ENCODE results near the gene GPS1.

GPS1 gene

GRCh38 chr17:82089723-82090548 lies 38.2 kb downstream of the GPS1 start:
- DNase-seq: no peak

- DNase-seq: no peak
These were observed 39.0 kb downstream of the GPS1 start for GRCh38 chr17:82090549-82091263.

GRCh38 chr17:82091264-82092066 lies 39.8 kb downstream of the GPS1 start:
- no peak for DNase-seq

- DNase-seq: no peak
These were observed 40.4 kb downstream of the GPS1 start for GRCh38 chr17:82092094-82092586.

DNA sequence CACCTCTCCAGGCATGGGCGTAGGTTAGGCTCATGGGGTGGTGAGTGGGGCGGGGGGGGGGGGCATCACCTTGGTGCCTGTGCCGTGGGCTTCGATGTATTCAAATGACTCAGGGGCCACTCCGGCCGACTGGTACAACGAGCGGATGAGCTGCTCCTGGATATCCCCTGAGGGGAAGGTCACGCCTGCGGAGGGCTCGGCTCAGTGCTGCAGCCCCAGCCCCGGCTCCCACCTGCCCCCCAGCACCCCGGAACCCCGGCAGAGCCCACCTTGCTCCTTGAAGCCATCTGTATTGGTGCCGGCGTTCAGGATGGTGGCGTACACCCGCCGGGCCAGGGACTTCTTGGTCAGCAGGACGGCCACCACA lies 40.9 kb downstream of the GPS1 start:
- no peak for DNase-seq

GRCh38 chr17:82092995-82093751 lies 41.5 kb downstream of the GPS1 start:
- no peak for DNase-seq

- no peak for DNase-seq
These were observed 43.5 kb downstream of the GPS1 start for GRCh38 chr17:82094931-82095776.

DNA sequence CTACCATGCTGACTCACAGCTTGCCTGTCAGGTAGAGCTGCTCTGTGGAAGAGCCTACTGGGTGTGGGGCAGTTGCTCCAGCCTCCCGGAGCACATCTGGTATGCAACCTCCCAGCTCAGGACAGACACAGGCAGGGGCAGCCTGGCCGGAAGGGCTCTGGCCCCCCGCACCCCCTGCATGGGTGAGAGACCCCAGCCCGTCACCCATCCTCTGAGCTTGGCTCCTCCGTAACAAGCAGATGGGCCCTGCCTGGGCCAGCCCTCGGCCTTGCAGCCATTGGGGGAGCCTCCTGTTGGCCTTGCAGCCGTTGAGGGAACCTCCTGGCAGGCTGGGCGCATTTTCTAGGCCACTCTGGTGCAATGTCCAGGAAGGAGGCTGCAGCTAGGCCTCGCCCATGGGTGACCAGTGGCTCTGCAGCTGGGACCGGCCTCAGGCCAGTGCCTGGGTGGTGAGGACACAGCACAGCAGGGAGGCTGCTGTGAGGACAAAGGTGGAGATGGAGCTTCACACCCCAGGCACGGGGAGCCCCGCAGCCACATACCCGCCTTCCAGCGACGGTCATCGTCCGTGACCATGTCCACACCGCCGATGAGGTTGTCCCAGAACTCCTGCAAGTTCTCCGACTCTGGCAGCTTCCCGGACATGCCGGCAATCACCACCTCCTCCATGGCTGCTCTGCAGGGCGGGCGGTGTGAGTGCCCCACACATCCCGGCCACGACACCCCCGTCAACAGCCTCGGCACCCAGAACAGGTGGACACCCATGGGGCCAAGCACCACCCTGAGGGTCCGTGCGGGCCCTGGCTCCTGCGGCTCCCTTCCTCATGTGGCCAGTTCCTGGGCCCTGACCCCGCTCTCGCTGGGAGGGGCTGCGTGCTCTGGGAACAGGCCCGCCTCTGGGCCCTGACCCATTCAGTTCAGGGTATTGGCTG lies 44.3 kb downstream of the GPS1 start:
- no peak for DNase-seq

- DNase-seq: no peak
These were observed 45.0 kb downstream of the GPS1 start for GRCh38 chr17:82096709-82097183.

- DNase-seq: peak; percentile 84
These were observed 45.7 kb downstream of the GPS1 start for GRCh38 chr17:82097184-82097918.

DNA sequence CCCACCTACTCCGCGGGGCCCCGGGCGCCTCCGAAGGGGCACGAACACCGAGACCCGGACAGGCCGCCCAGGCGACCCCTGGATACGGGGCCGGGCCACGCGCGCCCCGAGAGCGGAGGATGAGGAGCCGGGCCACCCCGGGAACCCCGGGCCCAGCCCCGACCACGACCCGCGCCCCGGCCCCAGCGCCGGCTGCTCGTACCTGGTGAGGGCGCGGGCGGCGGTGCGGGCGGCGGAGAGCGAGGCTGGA lies 46.1 kb downstream of the GPS1 start:
- peak; percentile 74 for DNase-seq

DNA sequence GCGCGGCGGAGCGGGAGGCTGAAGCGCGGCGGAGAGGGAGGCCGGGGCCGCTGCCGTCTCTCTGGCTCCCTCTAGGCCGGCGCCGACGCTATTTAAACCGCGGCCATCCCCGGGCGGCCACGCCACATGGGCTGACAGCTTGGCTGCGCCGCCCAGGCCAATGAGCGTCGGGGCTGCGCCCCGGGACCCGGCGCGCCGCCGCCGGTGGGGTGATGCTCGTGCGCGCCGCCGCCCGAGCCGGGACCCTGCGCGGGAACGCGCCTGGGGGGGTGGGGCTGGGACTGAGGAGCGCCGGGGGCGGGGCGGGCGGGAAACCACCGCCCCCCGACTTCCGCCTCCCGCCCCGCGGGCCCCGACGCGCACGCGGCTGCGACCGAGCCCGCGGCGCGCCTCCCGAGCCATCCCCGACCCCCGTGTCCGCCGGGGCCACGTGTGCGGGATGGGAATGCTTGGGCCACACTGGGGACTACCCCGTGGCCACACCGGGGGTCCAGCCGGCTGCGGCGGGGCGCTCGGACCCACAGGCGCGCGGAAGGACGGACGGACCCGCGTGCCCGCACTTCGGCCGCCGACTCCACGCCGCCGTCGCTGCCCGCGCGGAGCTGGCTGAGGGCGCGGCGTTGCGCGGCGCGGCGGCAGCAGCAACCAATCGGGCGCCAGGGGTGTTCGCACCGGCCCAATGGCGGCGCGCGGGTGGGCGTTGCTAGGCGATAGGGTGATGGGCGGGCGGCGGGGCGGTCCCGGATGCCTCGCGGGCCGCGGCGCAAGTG lies 46.7 kb downstream of the GPS1 start, which contains the start of gene FASN:
TSS of gene FASN (minus strand) at position 68 of the 770 bp plus-strand sequence. CDS start 1,791 bp downstream, outside the sequence.
- DNase-seq: peak; percentile 99

GRCh38 chr17:82098939-82099763 lies 47.5 kb downstream of the GPS1 start:
- peak; percentile 94 for DNase-seq

DNA sequence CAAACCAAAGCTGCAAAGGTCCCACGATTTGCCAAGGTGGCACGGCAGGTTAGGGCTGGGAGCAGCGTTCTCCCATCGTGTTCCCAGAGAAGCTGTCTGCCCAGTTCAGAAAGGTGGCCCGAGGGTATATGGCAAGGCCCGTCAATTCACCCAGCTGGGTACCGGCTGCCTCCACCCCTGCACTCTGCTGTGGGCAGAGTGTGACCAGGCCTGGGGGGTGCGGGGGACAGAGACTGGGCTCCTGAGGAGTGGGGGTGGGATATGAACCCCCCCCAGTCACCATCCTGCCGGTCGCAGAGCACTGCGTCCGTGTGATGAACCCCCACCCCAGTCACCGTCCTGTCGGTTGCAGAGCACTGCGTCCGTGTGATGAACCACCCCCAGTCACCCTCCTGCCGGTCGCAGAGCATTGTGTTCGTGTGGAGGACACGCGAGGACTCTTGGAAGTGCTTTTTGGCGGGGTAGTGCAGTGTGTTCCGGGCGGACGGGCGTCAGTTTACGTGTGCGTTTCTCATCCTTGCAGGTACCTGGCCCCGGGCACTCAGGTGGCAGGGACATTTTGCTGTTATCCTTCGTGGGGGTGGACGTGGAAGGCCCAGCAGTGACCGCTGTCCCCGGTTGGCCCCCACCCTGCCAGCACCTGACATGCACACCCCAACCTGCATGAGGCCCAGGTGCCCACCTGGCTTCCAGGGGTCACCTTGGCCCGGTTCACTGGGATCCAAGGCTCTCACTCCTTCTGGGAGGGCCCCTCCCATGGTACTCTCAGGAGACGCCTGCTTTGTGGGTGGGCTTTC lies 49.0 kb downstream of the GPS1 start:
- no peak for DNase-seq

DNA sequence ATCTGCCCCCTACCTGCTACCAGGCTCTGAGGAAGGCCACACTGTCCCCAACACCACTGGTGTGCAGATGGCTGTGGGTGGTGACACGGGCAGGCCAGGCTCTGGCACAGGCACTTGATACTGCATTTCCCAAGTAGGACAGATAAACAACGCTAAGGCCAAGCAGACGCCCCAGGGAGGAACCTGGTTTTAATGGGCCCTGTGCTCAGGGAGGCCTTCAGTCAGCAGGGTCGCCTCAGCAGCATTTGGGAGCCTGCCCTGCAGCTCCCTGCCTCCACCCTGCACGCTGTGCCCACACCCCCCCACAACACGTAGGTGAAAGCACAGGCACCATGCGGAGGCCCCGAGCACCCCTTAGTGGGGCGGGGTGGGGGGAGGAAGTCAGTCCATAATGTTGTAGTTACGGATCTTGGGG lies 49.6 kb downstream of the GPS1 start:
- no peak for DNase-seq

Measured in right kidney (tissue), 1 donor.